ENCODE results near the gene FRMD4A. TPM values are rescaled to one million over a fixed set of nuclear protein-coding genes. Genes with fewer than 3 reads are reported as not detected.

Gene FRMD4A
- total RNA-seq, 1 experiment from 2014 or later = 19.6 TPM

DNA sequence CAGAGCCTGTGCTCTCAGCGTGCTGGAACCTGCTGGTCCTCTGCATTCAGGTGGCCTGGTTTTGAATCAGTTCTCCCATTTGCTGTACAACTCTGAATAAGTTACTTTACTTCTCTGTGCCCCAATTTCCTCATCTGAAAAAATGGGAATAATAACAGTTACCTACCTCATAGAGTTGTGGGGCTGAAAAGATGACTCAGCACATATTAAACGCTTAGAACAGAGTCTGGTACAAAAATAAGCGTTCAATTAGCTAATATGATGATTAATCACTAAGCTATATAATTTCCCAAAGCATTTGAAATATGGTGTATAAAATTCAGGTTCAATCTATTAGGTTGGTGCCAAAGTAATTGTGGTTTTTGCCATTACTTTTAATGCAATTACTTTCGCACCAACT is 484.8 kb downstream of the FRMD4A start:
- Histone ChIP-seq H2BK120ac (ENCODE audit: low read depth, low read length, poor library complexity, severe bottlenecking) (no peak overlapping the region), H3K79me1 (ENCODE audit: insufficient read depth, low read depth, low read length, poor library complexity, severe bottlenecking) (no peaks in the 10 kb centered on the region), H3K14ac (ENCODE audit: insufficient read depth, low read length) (no peak overlapping the region), H3K9me3 (ENCODE audit: control insufficient read depth, low read depth, low read length) (peaks cover 12% of the 10 kb centered on the region), H3K23ac (ENCODE audit: insufficient read length, low read depth, low read length) (no peak overlapping the region), H3K27me3 (ENCODE audit: insufficient read depth, low read length) (no peaks in the 10 kb centered on the region), H3K9ac (ENCODE audit: extremely low read depth, insufficient read length, low read length) (no peak overlapping the region), H2BK15ac (ENCODE audit: low read depth, low read length) (no peak overlapping the region), H4K8ac (replicated peaks; ENCODE audit: insufficient read length, low read depth, low read length) (no peak overlapping the region), H2BK5ac (ENCODE audit: insufficient read length, low read length) (no peak overlapping the region), H3K4me1 (ENCODE audit: insufficient read depth, low read length) (peaks cover 3% of the 10 kb centered on the region; the same call in 1 of the 2 replicates), H3K23me2 (ENCODE audit: insufficient read length, low read depth, low read length, poor library complexity, severe bottlenecking) (peaks cover 3% of the 10 kb centered on the region), H4K91ac (ENCODE audit: insufficient read length, low read depth, low read length) (no peak overlapping the region), H3K27ac (ENCODE audit: insufficient read length, low read depth, low read length) (no peak overlapping the region), H2BK20ac (ENCODE audit: low read depth, low read length, poor library complexity, severe bottlenecking) (no peak overlapping the region), H3K4me2 (ENCODE audit: insufficient read depth, insufficient read length, low read length) (no peak overlapping the region), H2AFZ (ENCODE audit: low read length) (no peak overlapping the region), H3K79me2 (ENCODE audit: insufficient read depth, low read length) (no peaks in the 10 kb centered on the region), H2AK5ac (ENCODE audit: insufficient read length, low read length) (no peak overlapping the region), H2BK12ac (ENCODE audit: insufficient read length, low read depth, low read length) (no peak overlapping the region), H4K20me1 (ENCODE audit: control insufficient read depth, insufficient read depth, insufficient read length) (no peaks in the 10 kb centered on the region), H3K56ac (ENCODE audit: insufficient read length, low read depth, low read length) (no peak overlapping the region), H3T11ph (ENCODE audit: low read length) (no peak overlapping the region), H3K4ac (ENCODE audit: low read depth, low read length) (no peak overlapping the region), H3K18ac (ENCODE audit: insufficient read length, low read depth, low read length) (no peak overlapping the region), H4K5ac (ENCODE audit: insufficient read length, low read depth, low read length) (no peak overlapping the region)
- TF ChIP-seq, protein P1, sequence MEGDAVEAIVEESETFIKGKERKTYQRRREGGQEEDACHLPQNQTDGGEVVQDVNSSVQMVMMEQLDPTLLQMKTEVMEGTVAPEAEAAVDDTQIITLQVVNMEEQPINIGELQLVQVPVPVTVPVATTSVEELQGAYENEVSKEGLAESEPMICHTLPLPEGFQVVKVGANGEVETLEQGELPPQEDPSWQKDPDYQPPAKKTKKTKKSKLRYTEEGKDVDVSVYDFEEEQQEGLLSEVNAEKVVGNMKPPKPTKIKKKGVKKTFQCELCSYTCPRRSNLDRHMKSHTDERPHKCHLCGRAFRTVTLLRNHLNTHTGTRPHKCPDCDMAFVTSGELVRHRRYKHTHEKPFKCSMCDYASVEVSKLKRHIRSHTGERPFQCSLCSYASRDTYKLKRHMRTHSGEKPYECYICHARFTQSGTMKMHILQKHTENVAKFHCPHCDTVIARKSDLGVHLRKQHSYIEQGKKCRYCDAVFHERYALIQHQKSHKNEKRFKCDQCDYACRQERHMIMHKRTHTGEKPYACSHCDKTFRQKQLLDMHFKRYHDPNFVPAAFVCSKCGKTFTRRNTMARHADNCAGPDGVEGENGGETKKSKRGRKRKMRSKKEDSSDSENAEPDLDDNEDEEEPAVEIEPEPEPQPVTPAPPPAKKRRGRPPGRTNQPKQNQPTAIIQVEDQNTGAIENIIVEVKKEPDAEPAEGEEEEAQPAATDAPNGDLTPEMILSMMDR (conservative IDR thresholded peaks at IDR 0.05) = no peak
- peaks cover 29 to 33% of the 10 kb centered on the region in 2 experiments for H3K4me1 Mint-ChIP-seq
- peaks cover 17 to 19% (median 17%) of the 10 kb centered on the region in 3 experiments for H3K36me3 Mint-ChIP-seq (ENCODE audit: insufficient read depth in 1 of 3, low read depth in 3 of 3)
- H3K4me3 Mint-ChIP-seq = no peak overlapping the region
- no peak for DNase-seq
- WGBS (ENCODE audit: extremely low coverage, insufficient read length, low lambda C conversion rate) = no CpG with 5 or more reads among the region's 4 CpGs
- H3K27ac Mint-ChIP-seq = no peak overlapping the region
- H3K9me3 Mint-ChIP-seq = peaks cover 15 to 16% of the 10 kb centered on the region in 2 experiments
- H3K27me3 Mint-ChIP-seq (ENCODE audit: low read depth) = no peaks in the 10 kb centered on the region

Measured in H9 (cell line).